ENCODE results near the gene TANGO6.

GRCh38 chr16:69115361-69115760, 272.0 kb downstream of the TANGO6 start:
- TF ChIP-seq CTCF (conservative IDR thresholded peaks at IDR 0.05; ENCODE audit: low read length), result no peak
- no peak for TF ChIP-seq EZH2phosphoT487 (IDR thresholded peaks at IDR 0.05; ENCODE audit: borderline replicate concordance, low read depth, low read length)
